ENCODE measurements around the gene TRPV6. TPM values are rescaled to one million over a fixed set of nuclear protein-coding genes. Genes with fewer than 3 reads are reported as not detected.

TRPV6 gene
- total and polyA plus RNA-seq, 2 of the 4 experiments (the other 2 are of a cell fraction): 0.03 TPM; not detected in 1

- BruUV-seq (replicated peaks): no TSS peak
- Histone ChIP-seq H4K5ac (ENCODE audit: low read depth, low read length) (no peak overlapping the region), H3K27ac (ENCODE audit: insufficient read depth, low read length) (no peak overlapping the region), H2AFZ (replicated peaks; ENCODE audit: low read length, poor library complexity) (no peak overlapping the region), H3K4ac (ENCODE audit: low read depth, low read length) (no peak overlapping the region), H3K56ac (ENCODE audit: extremely low read depth, insufficient read depth, low read length) (no peak overlapping the region), H3K79me1 (ENCODE audit: low read depth in 1 of 2, low read length in 2 of 2) (no peaks in the 10 kb centered on the region), H3K4me3 (ENCODE audit: insufficient read depth, low read depth, low read length) (no peak overlapping the region), H2BK120ac (ENCODE audit: low read depth, low read length) (no peak overlapping the region), H3K9me3 (ENCODE audit: control insufficient read depth, insufficient read depth, low read length) (no peaks in the 10 kb centered on the region), H2AK9ac (replicated peaks; ENCODE audit: low read depth, low read length, poor library complexity) (no peak overlapping the region), H3K36me3 (ENCODE audit: control insufficient read depth, insufficient read depth, low read length) (no peaks in the 10 kb centered on the region), H2BK5ac (ENCODE audit: low read depth, low read length, poor library complexity, severe bottlenecking) (no peak overlapping the region), H3K27me3 (ENCODE audit: control insufficient read depth, insufficient read depth, low read length) (no peaks in the 10 kb centered on the region), H4K91ac (ENCODE audit: insufficient read depth, low read depth, low read length) (no peak overlapping the region), H2BK15ac (ENCODE audit: low read depth, low read length) (no peak overlapping the region), H3K23ac (ENCODE audit: low read depth, low read length) (no peak overlapping the region), H4K20me1 (ENCODE audit: insufficient read depth, low read length) (no peaks in the 10 kb centered on the region), H3K4me1 (ENCODE audit: control insufficient read depth, insufficient read depth, low read length) (no peaks in the 10 kb centered on the region), H3K18ac (ENCODE audit: low read depth, low read length) (no peak overlapping the region), H4K8ac (ENCODE audit: low read depth in 2 of 2, low read length in 2 of 2) (no peak overlapping the region), H3K14ac (replicated peaks; ENCODE audit: low read depth, low read length) (no peak overlapping the region), H3K9ac (ENCODE audit: low read depth, low read length) (no peak overlapping the region), H3K9me1 (ENCODE audit: insufficient read depth, low read length) (no peaks in the 10 kb centered on the region), H2AK5ac (ENCODE audit: low read depth, low read length) (no peak overlapping the region), H2BK20ac (ENCODE audit: low read depth, low read length) (no peak overlapping the region), H3K4me2 (ENCODE audit: low read depth, low read length) (no peak overlapping the region)
- 91% methylated on average over 8 of the region's 31 CpGs; no CpG with 5 or more reads in 1 of the 2 experiments for WGBS, 2 experiments (ENCODE audit: extremely low coverage in 2 of 2, insufficient read length in 1 of 2)
- ChIA-PET POLR2A (ENCODE audit: unreplicated experiment) (no interaction called here), CTCF (no interaction called here)
- DNase-seq: no peak
- in situ Hi-C loops (cut with MboI; ENCODE audit: low sequenced_read_pairs) (no loop called here), intact Hi-C loops (cut with micrococcal nuclease) (no loop called here), dilution Hi-C loops (cut with HindIII; ENCODE audit: low sequenced_read_pairs, unreplicated experiment) (no loop called here)
- TF ChIP-seq CTCF (conservative IDR thresholded peaks at IDR 0.05; ENCODE audit: low read depth, low read length) (no peak), FOS (IDR thresholded peaks at IDR 0.05; ENCODE audit: low read depth, low read length) (no peak), RCOR1 (IDR thresholded peaks at IDR 0.05; ENCODE audit: insufficient replicate concordance, low read length) (no peak), RAD21 (IDR thresholded peaks at IDR 0.05; ENCODE audit: low read length) (no peak), USF2 (IDR thresholded peaks at IDR 0.05; ENCODE audit: low read depth, low read length) (no peak), RFX5 (IDR thresholded peaks at IDR 0.05; ENCODE audit: low read depth, low read length) (no peak), NFE2L2 (IDR thresholded peaks at IDR 0.05; ENCODE audit: low read depth, low read length) (no peak), CHD1 (IDR thresholded peaks at IDR 0.05; ENCODE audit: low read depth, low read length) (no peak), MAZ (IDR thresholded peaks at IDR 0.05; ENCODE audit: borderline replicate concordance, low read depth, low read length) (no peak)
- ATAC-seq (ENCODE audit: low read depth): no peak
These were observed 17.2 kb downstream of the TRPV6 start for GRCh38 chr7:142868188-142868985.
